HG03175 (cell line): Measurements from ENCODE around the gene B3GNT7.
"Not testable (repeated sequence)": the region's sequence is repeated elsewhere in the genome, so short reads cannot be mapped to it uniquely, and the experiment has no call there.

Source experiments
- ATAC-seq: cut with Tn5 transposase; IDR thresholded peaks from one replicate; pipeline ENCODE4 v1.9.1; 2021; ENCODE audit warnings: mild to moderate bottlenecking, moderate library complexity; ENCODE audit not compliant: unreplicated experiment

The B3GNT7 gene

DNA sequence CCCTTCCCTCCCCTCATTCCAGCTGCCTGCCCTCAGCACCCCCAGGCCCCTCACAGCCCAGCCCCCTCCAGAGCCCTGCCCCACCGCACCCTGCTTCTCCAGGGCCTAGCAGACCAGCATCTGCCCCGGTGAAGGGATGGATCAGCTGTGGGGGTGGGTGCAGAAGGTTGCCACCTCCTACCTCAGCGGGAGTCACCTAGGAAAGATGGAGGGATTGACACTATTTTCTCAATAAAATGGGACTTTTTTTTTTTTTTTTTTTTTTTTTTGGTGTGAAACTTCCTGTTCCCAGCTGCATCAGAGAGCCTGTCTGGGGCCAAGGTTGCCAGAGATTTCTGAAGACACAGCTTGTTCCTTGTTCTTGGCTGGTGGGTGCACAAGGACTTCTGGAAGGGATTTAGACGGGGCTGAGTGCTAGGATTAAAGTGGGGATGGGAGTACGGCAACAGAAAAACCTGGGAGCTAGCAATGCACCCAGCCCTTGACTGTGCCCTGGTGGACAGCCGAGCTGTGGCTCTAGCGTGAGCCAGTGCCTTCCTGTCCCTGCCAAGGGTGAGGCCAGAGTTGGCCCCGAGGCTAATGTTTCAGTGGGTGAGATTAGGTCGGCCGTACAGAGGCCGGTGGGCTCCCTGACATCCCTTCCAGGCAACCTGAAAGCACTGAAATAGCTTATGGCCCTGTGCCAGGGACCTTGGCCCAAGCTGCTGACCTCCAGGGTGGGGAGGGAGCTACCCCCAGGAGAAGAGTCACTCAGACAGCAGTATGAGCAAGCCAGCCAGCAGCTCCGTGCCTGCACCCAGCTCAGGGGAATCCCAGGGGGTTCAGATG lies 4.6 kb downstream of the B3GNT7 start:
- ATAC-seq: no peak

DNA sequence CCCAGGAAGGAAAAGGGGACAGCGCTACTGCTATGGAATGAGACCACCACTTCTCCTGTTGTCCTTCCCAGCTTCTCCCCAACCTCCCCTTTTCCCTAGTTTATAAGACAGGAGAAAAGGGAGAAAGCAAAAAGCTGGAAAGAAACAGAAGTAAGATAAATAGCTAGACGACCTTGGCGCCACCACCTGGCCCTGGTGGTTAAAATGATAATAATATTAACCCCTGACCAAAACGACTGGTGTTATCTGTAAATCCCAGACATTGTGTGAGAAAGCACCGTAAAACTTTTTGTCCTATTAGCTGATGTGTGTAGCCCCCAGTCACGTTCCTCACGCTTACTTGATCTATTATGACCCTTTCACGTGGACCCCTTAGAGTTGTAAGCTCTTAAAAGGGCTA lies 5.2 kb downstream of the B3GNT7 start:
- ATAC-seq: not testable (repeated sequence)

DNA sequence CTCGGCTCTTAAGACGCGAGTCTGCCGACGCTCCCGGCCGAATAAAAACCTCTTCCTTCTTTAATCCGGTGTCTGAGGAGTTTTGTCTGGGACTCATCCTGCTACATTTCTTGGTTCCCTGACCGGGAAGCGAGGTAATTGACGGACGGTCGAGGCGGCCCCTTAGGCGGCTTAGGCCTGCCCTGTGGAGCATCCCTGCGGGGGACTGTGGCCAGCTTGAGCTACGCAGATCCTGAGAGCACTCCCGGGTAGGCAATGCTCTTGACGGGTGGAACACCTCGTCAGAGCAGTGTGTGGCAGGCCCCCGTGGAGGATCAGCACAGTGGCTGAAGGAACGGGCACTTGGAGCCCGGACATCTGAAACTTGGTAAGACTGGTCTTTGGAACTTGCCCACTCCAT lies 5.6 kb downstream of the B3GNT7 start:
- not testable (repeated sequence) for ATAC-seq

DNA sequence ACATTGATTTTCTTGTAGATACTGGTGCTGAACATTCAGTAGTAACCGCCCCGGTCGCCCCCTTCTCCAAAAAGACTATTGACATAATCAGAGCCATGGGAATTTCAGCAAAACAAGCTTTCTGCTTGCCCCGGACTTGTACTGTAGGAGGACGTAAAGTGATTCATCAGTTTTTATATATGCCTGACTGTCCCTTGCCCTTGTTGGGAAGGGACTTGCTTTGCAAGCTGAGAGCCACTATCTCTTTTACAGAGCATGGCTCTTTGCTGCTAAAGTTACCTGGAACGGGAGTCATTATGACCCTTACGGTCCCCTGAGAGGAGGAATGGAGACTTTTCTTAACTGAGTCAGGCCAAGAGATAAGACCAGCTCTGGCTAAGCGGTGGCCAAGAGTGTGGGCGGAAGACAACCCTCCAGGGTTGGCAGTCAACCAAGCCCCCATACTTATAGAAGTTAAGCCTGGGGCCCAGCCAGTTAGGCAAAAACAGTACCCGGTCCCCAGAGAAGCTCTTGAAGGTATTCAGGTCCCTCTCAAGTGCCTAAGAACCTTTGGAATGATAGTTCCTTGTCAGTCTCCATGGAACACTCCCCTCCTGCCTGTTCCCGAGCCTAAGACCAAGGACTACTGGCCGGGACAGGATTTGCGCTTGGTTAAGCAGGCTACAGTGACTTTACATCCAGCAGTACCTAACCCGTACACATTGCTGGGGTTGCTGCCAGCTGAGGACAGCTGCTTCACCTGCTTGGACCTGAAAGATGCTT lies 8.1 kb downstream of the B3GNT7 start:
- not testable (repeated sequence) for ATAC-seq

DNA sequence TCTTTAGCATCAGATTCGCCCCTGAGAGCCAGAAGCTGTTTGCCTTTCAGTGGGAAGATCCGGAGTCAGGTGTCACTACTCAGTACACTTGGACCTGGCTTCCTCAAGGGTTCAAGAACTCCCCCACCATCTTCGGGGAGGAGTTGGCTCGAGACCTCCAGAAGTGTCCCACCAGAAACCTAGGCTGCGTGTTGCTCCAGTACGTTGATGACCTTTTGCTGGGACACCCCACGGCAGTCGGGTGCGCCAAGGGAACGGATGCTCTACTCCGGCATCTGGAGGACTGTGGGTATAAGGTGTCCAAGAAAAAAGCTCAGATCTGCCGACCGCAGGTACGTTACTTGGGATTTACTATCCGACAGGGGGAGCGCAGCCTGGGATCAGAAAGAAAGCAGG lies 8.7 kb downstream of the B3GNT7 start:
- not testable (repeated sequence) for ATAC-seq

DNA sequence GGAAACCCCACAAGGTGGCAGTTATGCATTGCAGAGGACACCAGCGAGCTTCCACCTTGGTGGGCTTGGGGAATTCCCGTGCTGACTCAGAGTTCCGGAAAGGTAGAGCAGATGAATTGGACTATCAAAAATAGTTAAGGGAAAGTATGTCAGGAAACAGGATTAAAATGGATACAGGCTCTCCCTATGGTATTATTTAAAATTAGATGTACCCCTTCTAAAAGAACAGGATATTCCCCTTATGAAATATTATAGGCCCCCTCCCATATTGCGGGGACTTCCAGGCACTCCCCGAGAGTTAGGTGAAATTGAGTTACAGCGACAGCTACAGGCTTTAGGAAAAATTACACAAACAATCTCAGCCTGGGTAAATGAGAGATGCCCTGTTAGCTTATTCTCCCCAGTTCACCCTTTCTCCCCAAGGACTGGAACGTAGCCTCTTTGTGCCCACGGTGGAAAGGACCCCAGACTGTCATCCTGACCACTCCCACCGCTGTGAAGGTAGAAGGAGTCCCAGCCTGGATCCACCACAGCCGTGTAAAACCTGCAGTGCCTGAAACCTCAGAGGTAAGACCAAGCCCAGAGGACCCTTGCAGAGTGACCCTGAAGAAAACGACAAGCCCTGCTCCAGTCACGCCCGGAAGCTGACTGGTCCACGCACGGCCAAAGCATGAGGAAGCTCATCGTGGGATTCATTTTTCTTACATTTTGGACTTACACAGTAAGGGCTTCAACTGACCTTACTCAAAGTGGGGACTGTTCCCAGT lies 10.3 kb downstream of the B3GNT7 start:
- ATAC-seq: not testable (repeated sequence)

DNA sequence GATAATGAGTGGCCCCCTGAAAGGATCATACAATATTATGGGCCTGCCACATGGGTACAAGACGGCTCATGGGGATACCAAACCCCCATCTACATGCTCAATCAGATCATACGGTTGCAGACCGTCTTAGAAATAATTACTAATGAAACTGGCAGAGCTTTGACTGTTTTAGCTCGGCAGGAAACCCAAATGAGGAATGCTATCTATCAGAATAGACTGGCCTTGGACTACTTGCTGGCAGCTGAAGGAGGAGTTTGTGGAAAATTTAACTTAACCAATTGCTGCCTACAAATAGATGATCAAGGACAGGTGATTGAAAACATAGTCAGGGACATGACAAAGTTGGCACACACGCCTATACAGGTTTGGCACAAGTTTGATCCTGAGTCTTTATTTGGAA lies 12.2 kb downstream of the B3GNT7 start:
- not testable (repeated sequence) for ATAC-seq

DNA sequence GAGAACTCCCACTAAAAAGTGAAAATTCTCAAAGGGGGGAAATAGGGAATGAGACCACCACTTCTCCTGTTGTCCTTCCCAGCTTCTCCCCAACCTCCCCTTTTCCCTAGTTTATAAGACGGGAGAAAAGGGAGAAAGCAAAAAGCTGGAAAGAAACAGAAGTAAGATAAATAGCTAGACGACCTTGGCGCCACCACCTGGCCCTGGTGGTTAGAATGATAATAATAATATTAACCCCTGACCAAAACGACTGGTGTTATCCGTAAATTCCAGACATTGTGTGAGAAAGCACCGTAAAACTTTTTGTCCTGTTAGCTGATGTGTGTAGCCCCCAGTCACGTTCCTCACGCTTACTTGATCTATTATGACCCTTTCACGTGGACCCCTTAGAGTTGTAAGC lies 12.8 kb downstream of the B3GNT7 start:
- ATAC-seq: not testable (repeated sequence)

DNA sequence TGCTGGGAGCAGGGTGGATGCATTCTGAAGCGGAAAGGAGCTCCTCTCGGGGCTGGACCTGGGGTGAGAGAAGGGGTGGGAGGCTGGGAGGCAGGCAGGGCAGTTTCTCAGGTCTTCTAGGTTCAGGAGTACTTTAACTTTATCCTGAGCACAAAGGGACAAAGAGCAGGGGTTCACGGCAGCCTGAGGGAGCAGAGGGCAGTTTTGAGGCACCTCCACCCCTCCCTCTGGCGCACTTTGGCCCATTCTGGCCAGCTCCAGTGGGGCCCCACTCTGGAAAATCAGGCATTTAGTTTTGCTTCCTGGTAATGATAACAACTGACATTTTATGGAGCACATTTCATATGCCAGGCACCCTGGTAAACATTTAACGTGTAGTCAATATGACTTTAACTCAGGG lies 14.3 kb downstream of the B3GNT7 start:
- no peak for ATAC-seq

DNA sequence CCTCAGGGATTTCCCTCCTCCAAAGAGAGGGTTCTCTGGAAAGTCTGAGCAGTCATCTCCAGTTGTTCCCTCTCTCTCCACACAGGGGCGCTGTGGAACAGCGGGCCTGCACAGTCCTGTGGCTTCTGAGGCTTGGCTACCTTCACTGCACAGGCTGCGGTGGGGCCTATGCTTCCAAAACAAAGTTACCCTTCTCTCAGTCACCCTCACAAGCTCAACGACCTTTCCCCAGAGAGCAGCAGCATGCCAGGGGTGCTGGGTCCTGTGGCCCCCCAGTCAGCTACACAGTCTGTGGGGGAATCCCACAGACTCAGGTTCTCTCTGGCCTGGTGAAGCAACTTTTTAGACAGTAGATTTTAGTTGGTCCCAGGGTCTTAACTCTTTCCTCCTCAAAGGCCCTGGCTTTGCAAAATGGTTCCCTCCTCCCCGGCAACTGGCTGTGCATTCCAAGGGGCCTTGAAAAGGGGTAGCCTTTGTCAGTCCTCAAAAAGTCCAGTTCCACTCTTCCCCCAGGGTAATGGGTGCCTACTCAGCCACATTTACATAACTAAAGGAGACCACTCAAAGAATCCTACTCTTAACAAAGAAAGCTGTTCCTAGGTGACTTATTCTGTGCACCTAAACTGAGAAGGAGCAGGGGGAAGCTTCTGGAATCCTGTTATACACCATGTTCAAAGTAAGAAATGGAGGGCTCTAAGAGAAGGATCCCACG lies 14.9 kb downstream of the B3GNT7 start:
- ATAC-seq: no peak

DNA sequence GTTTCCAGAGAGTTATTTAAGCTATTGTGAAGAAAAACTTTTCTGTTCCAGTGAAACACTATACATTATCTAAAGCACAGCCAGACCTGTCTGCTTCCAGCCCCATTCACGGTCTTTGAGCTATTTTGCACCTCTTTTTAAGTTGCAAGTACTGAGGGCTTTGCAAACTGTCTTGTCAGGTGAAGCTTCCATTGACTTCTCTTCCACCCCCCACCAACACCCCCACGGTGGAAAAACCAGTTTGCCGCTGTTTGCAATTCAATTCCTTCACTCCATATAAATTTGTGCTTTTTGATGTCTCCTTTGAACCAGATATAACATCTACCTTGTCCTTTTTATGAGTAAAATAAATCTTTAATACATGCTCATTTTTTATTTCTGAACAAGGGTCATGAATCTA lies 15.7 kb downstream of the B3GNT7 start:
- no peak for ATAC-seq

DNA sequence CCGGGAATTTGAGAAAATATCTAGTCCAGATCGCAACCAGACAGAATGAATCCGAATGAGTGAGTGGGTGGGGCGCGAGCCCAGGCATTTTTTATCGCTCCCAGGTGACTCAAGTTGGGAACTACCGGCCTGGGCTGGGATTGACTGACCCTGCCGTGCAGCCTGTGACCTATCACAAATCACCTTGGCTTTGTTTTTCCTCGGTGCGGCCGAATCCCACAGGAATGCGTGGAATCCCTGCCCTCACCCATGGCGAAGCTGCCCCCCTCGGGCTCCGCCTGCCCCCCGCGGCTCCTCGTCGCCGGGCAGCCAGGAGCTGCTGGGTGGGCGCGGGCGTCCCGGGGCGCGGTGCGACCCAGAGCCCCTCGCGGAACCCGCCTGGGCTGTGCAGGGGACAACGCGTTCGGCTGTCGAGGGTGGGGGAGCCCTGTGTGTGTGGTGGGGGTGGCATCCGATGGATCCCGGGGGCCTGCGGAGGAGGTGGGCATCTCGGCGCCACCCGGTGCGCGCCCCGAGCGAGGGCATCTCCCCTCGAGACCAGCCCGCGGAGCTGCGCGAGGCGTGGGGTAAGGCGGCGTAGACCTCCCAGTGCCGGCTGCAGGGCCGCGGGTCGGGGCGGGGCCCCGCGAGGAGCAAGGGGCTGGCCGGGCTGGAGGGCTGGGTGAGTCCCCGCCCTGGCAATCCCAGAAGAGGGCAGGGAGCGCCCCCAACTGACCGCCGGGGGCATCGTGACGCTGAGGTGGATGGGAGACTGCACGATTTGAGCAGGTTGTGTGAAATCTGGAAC lies 16.5 kb downstream of the B3GNT7 start:
- peak; percentile 97 for ATAC-seq

DNA sequence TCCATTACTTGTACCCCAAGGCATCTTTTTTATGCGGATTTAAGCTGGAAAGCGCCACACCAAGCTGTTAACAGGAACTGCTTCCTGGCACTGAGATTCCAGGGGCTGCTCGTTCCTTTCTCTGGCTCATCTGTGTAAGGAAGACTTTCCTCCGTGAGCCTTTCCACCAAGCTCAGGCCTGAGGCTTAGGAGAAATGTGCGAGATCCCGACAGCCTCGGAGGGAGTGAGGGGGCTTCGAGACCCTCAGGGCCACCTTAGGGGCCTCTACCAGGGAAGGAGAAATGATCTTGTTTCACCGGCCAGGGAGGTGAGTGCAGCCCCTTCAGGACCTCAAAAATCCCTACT lies 17.1 kb downstream of the B3GNT7 start:
- peak; percentile 8 for ATAC-seq

DNA sequence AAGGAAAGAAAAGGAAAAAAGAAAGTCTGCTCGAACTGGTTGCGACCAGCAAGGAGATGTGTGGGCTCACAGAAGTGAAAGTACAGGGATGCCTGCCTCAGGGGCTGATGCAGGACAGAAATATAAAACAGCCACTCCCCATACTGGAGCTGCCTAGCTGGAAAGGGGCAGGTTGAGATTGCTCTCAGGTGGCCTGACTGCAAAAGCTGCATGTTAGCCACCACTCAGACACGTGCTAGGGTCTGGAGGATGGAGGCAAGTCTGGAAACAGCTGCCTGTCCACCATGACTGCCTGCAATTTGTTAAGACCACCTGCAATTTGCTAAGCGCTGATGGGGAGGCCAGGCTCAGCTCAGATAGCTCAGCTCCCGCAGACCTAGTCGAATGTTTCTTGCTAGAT lies 17.9 kb downstream of the B3GNT7 start:
- no peak for ATAC-seq

DNA sequence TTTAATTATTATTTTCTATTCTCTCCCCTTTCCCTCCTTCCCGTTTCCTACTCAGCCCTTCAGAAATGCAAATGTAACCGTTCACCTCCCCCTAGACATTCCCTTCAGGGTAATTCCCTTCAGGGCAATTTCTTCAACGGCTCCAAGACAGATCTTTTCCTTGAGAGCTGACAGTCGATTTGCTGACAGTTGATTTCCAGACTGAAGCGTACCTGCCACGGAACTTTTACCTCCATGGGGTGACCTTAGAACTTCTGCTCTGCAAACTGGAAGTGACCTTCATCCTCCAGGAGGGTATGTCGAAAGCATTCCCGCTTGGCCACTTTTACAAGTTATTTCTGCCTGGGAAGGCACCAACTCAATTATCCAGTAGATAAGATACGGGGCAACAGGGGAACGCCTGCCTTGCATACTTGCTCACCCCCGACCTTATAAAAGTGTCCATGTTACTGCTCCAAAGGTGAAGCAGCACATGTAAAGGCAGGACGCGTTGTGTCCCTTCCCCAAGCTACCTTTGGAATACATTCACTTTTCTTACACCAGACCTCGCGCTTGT lies 18.5 kb downstream of the B3GNT7 start:
- ATAC-seq: no peak

DNA sequence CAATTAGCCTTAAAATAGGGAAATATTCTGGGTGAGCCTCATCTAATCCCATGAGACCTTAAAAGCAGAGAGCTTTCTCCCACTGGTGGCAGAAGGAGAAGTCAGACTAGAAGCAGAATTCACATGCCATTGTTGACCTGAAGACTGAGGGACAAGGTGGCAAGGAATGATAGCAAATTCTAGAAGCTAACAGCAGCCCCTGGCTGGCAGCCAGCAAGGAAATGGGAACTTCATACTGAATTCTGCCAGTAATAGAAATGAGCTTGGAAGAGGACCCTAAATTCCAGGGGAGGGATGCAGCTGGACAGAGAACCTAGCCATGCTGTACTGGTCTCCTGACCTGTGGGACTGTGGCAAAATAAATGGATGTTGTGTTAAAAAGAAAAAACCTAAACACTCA lies 19.5 kb downstream of the B3GNT7 start:
- no peak for ATAC-seq

DNA sequence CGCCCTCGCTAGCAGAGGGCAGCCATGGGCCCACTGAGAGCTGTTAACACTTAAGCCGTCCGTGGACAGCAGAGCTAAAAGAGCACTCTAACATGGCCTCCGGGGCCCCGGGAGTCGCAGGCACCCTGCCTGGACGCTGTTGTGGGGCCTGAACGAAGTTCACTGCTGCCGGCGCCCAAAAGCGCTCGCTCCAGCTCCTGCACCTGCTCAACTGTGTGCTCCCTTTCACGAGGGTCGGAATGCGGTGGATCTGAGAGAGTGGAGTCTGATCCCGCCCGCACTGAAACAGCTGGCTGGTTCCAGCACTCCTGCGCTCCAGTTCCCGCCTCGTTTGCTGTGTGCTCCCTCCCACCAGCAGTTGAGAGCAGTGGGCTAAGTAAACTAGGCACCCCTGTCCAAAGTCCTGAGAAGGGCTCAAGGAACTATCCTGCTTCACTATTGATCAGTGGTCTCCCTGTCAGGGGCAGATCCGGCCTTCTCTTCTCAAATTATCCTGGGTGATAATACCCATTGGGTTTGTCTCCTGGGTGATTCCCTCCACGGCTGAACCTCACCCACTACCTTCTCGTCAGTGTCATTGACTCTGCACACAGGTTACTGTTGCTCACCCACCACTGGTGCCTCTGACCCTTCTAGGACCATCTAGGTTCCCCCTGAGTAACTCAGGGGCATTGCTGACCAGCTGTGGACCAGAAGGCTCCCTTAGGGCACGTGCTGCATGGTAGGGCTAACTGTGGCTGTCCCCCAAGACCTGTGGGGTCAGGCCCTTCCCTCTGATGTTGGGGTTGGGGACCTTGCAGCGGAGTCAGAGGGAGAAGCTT lies 23.5 kb downstream of the B3GNT7 start:
- ATAC-seq: no peak

DNA sequence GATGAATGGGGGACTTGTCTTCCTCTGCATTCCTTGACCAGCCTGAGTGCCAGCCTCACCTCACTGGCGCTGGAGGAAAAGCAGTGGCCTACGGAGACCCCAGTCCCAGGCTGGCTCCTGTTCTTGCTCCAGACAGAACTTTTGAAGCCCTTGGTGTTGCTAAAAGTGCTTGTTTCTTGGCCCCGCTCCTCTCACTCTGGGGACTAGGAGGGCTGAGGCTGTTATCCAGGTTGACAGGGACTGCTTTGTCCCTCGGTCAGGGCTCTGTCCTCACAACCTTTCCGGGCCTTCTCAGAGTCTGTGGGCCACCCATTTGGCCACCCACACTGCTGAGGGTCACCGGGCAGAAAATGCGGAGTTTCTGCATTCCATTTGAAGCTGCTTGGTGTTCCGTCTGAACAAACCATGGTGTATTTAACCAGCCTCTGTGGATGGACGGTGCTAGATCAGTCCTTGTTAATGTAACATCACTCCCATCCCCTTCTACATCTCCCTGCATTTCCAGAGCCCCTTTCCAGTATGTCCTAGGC lies 25.6 kb downstream of the B3GNT7 start:
- no peak for ATAC-seq

DNA sequence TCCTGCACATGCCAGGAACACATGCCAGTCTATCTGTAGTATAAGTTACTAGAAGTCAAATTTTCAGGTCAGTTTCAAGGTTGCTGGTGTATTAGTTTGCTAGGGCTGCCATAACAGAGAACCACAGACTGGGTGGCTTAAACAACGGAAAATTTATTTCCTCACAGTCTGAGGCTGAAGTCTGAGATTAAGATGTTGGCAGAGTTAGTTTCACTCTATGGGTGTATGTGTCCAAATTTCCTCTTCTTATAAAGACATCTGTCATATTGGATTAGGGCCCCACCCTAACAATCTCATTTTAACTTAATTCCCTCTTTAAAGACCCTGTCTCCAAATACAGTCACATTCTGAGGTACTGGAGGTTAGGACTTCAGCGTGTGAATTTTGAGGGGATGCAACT lies 26.5 kb downstream of the B3GNT7 start:
- no peak for ATAC-seq
